Measurements from ENCODE around the gene DICER1. TPM values are rescaled to one million over a fixed set of nuclear protein-coding genes. Genes with fewer than 3 reads are reported as not detected.

DICER1 gene
- total and polyA plus RNA-seq, 2 experiments from 2014 or later = 21.4 to 59.2 TPM

DNA sequence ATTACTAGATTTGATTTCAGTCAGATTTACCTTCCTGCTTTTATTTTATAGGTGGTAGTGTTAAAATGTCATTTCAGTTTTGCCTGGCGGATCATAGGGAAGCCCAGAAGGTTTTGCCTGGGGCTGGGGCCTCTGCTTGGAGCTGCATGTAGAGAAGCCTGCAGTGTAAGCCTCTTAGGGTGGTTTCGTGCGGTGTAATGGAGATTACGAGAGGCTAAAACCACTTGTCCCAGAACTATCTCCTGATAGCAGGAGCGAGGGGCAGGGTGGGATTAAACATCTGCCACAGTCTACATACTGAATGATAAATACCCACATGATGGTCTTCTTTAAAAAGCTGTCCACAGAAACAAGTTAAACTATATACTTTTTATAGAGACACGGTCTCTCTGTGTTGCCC is 35.0 kb upstream of the DICER1 start (continued):
- TF ChIP-seq, protein P1, sequence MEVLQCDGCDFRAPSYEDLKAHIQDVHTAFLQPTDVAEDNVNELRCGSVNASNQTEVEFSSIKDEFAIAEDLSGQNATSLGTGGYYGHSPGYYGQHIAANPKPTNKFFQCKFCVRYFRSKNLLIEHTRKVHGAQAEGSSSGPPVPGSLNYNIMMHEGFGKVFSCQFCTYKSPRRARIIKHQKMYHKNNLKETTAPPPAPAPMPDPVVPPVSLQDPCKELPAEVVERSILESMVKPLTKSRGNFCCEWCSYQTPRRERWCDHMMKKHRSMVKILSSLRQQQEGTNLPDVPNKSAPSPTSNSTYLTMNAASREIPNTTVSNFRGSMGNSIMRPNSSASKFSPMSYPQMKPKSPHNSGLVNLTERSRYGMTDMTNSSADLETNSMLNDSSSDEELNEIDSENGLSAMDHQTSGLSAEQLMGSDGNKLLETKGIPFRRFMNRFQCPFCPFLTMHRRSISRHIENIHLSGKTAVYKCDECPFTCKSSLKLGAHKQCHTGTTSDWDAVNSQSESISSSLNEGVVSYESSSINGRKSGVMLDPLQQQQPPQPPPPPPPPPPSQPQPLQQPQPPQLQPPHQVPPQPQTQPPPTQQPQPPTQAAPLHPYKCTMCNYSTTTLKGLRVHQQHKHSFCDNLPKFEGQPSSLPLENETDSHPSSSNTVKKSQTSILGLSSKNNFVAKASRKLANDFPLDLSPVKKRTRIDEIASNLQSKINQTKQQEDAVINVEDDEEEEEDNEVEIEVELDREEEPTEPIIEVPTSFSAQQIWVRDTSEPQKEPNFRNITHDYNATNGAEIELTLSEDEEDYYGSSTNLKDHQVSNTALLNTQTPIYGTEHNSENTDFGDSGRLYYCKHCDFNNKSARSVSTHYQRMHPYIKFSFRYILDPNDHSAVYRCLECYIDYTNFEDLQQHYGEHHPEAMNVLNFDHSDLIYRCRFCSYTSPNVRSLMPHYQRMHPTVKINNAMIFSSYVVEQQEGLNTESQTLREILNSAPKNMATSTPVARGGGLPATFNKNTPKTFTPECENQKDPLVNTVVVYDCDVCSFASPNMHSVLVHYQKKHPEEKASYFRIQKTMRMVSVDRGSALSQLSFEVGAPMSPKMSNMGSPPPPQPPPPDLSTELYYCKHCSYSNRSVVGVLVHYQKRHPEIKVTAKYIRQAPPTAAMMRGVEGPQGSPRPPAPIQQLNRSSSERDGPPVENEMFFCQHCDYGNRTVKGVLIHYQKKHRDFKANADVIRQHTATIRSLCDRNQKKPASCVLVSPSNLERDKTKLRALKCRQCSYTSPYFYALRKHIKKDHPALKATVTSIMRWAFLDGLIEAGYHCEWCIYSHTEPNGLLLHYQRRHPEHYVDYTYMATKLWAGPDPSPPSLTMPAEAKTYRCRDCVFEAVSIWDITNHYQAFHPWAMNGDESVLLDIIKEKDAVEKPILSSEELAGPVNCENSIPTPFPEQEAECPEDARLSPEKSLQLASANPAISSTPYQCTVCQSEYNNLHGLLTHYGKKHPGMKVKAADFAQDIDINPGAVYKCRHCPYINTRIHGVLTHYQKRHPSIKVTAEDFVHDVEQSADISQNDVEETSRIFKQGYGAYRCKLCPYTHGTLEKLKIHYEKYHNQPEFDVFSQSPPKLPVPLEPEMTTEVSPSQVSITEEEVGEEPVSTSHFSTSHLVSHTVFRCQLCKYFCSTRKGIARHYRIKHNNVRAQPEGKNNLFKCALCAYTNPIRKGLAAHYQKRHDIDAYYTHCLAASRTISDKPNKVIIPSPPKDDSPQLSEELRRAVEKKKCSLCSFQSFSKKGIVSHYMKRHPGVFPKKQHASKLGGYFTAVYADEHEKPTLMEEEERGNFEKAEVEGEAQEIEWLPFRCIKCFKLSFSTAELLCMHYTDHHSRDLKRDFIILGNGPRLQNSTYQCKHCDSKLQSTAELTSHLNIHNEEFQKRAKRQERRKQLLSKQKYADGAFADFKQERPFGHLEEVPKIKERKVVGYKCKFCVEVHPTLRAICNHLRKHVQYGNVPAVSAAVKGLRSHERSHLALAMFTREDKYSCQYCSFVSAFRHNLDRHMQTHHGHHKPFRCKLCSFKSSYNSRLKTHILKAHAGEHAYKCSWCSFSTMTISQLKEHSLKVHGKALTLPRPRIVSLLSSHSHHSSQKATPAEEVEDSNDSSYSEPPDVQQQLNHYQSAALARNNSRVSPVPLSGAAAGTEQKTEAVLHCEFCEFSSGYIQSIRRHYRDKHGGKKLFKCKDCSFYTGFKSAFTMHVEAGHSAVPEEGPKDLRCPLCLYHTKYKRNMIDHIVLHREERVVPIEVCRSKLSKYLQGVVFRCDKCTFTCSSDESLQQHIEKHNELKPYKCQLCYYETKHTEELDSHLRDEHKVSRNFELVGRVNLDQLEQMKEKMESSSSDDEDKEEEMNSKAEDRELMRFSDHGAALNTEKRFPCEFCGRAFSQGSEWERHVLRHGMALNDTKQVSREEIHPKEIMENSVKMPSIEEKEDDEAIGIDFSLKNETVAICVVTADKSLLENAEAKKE (CRISPR knock-in tag; IDR thresholded peaks at IDR 0.05) = no peak
- TF ChIP-seq POLR2AphosphoS5 (IDR thresholded peaks at IDR 0.05; ENCODE audit: low read depth) (no peak), CREB1 (CRISPR knock-in tag; IDR thresholded peaks at IDR 0.05; ENCODE audit: low read depth) (no peak)

DNA sequence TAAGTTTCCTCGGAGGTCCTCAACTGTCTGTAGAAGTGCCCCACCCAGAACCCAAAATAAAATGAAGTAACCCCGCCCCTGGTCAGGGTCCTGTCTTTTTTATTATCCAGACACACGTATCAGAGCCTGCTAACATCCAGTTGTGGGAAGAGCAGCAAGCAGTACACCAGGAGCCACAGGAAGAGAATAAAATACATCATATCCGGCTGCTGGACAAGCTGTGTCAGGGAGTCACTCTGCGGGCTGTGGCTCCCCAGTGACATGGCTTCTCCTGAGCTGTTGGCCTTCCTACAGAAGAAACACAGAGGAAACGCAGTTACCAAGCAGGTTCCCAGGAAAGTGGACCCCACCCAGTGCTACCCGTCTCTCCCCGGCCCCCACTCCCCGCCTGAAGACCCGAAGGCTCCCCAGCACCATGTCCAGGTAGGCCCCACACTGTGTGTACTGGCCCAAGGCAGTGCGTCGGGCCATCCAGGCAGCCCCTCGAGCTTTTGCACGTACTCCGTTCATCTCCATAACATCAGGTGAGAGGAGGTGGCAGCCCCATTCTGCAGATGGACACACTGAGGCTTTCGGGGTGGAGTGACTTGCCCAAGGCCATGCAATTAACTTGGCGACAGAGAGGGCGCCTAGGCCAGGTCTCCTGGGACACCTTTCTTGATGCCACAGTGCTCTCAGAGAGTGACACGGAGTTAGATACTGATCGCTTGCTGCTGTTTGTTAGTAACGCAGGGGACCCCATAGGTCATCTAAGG is 34.3 kb upstream of the DICER1 start:
- Histone ChIP-seq H4K20me1 (replicated peaks; ENCODE audit: insufficient read depth) (no peaks in the 10 kb centered on the region), H2AFZ (no peak overlapping the region), H3K4me2 (no peak overlapping the region), H3K36me3 (ENCODE audit: insufficient read depth) (peaks cover 4% of the 10 kb centered on the region; the same call in 1 of the 2 replicates), H3K27ac (ENCODE audit: low read depth) (no peak overlapping the region), H3K4me1 (ENCODE audit: insufficient read depth) (no peaks in the 10 kb centered on the region; the same call in 1 of the 2 replicates), H3F3A (replicated peaks; ENCODE audit: low read depth) (no peaks in the 10 kb centered on the region), H3K9me2 (ENCODE audit: insufficient read depth) (no peaks in the 10 kb centered on the region; the same call in 1 of the 2 replicates), H3K79me2 (replicated peaks; ENCODE audit: insufficient read depth) (no peaks in the 10 kb centered on the region), H3K27me3 (ENCODE audit: insufficient read depth) (no peaks in the 10 kb centered on the region), H3K4me3 (no peak overlapping the region)
- Mint-ChIP-seq H3K4me1 (peaks cover 13% of the 10 kb centered on the region), H3K4me3 (no peak overlapping the region), H3K9me3 (peaks cover 16% of the 10 kb centered on the region; the same call in 2 of the 3 replicates), H3K27ac (no peak overlapping the region), H3K27me3 (ENCODE audit: insufficient read depth, low read depth, poor library complexity) (peaks cover 9% of the 10 kb centered on the region), H3K36me3 (ENCODE audit: low read depth) (peaks cover 4% of the 10 kb centered on the region; the same call in 2 of the 3 replicates)
- TF ChIP-seq EZH2phosphoT487 (IDR thresholded peaks at IDR 0.05; ENCODE audit: unreplicated experiment) (no peak), ZNF331 (CRISPR knock-in tag; IDR thresholded peaks at IDR 0.05; ENCODE audit: low read depth) (no peak), CREB1 (CRISPR knock-in tag; IDR thresholded peaks at IDR 0.05; ENCODE audit: low read depth) (no peak), JUNB (IDR thresholded peaks at IDR 0.05; ENCODE audit: unreplicated experiment) (no peak), POLR2AphosphoS5 (IDR thresholded peaks at IDR 0.05; ENCODE audit: low read depth) (no peak), ZNF114 (CRISPR knock-in tag; IDR thresholded peaks at IDR 0.05) (no peak), EZH2 (IDR thresholded peaks at IDR 0.05; ENCODE audit: low read depth, unreplicated experiment) (no peak)
- TF ChIP-seq, protein P2, sequence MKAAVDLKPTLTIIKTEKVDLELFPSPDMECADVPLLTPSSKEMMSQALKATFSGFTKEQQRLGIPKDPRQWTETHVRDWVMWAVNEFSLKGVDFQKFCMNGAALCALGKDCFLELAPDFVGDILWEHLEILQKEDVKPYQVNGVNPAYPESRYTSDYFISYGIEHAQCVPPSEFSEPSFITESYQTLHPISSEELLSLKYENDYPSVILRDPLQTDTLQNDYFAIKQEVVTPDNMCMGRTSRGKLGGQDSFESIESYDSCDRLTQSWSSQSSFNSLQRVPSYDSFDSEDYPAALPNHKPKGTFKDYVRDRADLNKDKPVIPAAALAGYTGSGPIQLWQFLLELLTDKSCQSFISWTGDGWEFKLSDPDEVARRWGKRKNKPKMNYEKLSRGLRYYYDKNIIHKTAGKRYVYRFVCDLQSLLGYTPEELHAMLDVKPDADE (IDR thresholded peaks at IDR 0.05) = no peak
- TF ChIP-seq, protein P3, sequence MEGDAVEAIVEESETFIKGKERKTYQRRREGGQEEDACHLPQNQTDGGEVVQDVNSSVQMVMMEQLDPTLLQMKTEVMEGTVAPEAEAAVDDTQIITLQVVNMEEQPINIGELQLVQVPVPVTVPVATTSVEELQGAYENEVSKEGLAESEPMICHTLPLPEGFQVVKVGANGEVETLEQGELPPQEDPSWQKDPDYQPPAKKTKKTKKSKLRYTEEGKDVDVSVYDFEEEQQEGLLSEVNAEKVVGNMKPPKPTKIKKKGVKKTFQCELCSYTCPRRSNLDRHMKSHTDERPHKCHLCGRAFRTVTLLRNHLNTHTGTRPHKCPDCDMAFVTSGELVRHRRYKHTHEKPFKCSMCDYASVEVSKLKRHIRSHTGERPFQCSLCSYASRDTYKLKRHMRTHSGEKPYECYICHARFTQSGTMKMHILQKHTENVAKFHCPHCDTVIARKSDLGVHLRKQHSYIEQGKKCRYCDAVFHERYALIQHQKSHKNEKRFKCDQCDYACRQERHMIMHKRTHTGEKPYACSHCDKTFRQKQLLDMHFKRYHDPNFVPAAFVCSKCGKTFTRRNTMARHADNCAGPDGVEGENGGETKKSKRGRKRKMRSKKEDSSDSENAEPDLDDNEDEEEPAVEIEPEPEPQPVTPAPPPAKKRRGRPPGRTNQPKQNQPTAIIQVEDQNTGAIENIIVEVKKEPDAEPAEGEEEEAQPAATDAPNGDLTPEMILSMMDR (conservative IDR thresholded peaks at IDR 0.05; ENCODE audit: low read depth in 2 of 2) = no peak
- ATAC-seq = no peak
- DNase-seq (ENCODE audit: low spot score) = no peak
